Stimulated activated CD8-positive, alpha-beta memory T cell treated with anti-CD3 and anti-CD28 coated beads, Interleukin-15, amount 100 ng/mL, for 1 hour (primary cell): Measurements from ENCODE around the gene RNF227.
"Not testable (repeated sequence)": the region's sequence is repeated elsewhere in the genome, so short reads cannot be mapped to it uniquely, and the experiment has no call there.

Experiments used
- DNase-seq: peaks from one replicate; pipeline ENCODE4 v3.0.0-alpha.2; 2020; ENCODE audit warnings: low read depth

Gene RNF227

DNA sequence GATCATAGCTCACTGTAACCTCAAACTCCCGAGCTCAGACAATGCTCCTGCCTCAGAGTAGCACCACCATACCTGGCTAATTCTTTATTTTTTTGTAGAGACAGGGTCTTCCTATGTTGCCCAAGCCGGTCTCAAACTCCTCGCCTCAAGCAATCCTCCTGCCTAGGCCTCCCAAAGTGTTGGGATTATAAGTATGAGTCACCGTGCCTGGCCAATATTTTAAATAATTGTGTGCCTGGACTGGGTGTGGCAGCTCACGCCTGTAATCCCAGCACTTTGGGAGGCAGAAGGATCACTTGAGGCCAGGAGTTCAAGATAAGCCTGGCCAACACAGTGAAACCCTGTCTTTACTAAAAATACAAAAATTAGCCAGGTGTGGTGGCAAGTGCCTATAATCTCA, 51.7 kb downstream of the RNF227 start:
- not testable (repeated sequence) for DNase-seq
